Measurements from ENCODE around the gene CGNL1.
A peak's percentile ranks its signal among the peaks of the same experiment; 100 is the strongest.

The CGNL1 gene

DNA sequence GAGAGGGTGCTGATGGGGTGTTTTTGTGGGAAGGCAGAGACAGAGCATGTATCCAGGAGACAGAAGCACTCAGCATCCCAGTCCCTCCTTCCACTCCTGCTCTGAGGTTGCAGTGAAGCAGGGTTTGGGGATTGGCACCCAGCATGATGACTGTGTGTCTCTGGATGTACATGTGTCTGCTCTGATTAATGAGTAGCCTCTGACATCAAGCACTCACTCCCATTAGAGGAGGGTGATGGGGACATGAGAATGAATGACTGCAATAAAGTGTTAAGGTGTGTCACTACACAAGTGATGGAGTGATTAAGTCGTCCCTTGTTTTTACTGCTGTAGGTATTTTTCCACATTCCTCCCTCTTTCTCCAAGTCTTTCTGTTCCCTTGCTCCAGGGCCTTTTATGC, 205.8 kb downstream of the CGNL1 start:
- DNase-seq (ENCODE audit: low read depth in 2 of 2), result no peak
- H3K4me3 ChIP-seq (replicated peaks in 1 of 2; ENCODE audit: low read depth in 2 of 2, low read length in 2 of 2), result no peak overlapping the region
- TF ChIP-seq, protein P1, sequence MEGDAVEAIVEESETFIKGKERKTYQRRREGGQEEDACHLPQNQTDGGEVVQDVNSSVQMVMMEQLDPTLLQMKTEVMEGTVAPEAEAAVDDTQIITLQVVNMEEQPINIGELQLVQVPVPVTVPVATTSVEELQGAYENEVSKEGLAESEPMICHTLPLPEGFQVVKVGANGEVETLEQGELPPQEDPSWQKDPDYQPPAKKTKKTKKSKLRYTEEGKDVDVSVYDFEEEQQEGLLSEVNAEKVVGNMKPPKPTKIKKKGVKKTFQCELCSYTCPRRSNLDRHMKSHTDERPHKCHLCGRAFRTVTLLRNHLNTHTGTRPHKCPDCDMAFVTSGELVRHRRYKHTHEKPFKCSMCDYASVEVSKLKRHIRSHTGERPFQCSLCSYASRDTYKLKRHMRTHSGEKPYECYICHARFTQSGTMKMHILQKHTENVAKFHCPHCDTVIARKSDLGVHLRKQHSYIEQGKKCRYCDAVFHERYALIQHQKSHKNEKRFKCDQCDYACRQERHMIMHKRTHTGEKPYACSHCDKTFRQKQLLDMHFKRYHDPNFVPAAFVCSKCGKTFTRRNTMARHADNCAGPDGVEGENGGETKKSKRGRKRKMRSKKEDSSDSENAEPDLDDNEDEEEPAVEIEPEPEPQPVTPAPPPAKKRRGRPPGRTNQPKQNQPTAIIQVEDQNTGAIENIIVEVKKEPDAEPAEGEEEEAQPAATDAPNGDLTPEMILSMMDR (IDR thresholded peaks at IDR 0.05; ENCODE audit: low read depth, low read length), result no peak

DNA sequence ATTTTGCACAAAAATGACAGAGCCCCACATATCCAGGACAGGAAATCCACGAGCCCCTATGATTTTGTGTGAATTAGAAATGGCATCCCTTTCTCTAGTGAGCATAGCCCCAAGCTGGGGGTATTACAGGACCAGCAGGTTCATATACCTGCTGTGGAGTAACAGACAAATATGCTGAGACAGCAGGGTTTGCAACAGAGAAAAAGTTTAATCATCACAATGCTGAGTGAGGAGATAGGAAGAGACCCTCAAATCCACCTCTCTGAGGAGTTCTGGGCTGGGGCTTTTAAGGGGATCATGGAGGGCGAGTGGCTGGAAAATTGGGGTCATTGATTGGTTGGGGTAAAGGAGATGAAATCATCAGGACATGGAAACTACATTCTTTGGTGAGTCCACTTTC, 207.0 kb downstream of the CGNL1 start:
- no peak for DNase-seq (ENCODE audit: low read depth in 2 of 2)
- TF ChIP-seq, protein P1 (IDR thresholded peaks at IDR 0.05; ENCODE audit: low read depth, low read length), result no peak
- H3K4me3 ChIP-seq (replicated peaks in 1 of 2; ENCODE audit: low read depth in 2 of 2, low read length in 2 of 2), result no peak overlapping the region

DNA sequence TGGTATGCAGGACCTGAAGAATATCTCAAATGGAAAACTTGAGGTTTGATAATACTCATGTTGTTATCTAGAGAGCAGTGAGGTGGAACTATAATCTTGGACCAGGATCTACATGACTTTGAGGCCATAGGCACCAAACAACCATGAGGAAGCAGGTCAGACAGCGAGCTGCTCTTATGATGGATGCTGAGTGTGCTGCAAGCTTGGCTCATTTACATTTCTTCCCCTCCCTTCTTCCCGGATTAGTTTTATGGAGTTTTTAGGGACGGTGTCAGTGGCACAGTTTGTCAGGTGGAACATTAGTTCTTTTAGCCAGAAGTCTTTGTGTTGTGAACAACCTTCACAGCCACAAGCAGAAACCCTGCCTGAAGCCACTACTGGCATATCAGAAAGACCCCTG, 207.4 kb downstream of the CGNL1 start:
- no peak overlapping the region for H3K4me3 ChIP-seq (replicated peaks in 1 of 2; ENCODE audit: low read depth in 2 of 2, low read length in 2 of 2)
- TF ChIP-seq, protein P1 (IDR thresholded peaks at IDR 0.05; ENCODE audit: low read depth, low read length), result no peak
- no peak for DNase-seq (ENCODE audit: low read depth in 2 of 2)

DNA sequence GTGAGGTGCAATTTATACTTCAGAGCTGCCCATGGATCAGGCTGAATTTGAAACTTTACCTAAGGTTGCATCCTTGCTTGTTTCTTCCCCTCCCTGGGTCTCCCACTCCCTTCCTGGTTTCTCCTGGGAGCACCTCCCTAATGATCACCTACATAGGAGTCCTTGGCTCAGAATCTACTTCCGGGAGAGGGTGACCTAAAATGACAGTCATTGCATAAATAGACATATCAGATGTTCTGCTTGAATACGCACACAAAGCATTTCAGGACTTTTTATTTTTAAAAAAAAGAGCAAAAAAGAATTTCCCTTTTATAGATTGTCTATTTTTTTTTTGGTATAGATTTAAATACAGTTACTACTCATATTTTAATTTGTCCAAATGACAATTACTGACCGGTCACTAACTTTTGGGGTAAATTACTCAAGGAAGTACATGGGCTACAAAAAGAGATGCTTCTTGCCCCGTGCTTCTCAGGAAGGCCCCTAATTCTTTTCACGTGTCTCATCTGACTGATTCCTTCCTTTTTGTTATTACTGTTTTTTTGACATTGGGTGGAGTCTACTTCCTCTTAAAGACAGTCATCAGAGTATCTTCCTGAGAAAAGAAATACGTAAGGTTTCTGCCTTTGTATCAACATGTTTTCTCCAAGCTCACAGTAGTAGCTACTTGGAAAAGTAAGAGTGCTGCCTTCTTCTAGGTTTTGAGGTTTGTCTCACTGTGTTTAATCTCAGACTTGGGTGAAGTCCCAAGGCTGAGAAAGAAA, 210.5 kb downstream of the CGNL1 start:
- TF ChIP-seq, protein P1 (IDR thresholded peaks at IDR 0.05; ENCODE audit: low read depth, low read length), result no peak
- no peak overlapping the region for H3K4me3 ChIP-seq (replicated peaks in 1 of 2; ENCODE audit: low read depth in 2 of 2, low read length in 2 of 2)
- DNase-seq (ENCODE audit: low read depth in 2 of 2), result peak in 1 of 2 donors; percentile 71

DNA sequence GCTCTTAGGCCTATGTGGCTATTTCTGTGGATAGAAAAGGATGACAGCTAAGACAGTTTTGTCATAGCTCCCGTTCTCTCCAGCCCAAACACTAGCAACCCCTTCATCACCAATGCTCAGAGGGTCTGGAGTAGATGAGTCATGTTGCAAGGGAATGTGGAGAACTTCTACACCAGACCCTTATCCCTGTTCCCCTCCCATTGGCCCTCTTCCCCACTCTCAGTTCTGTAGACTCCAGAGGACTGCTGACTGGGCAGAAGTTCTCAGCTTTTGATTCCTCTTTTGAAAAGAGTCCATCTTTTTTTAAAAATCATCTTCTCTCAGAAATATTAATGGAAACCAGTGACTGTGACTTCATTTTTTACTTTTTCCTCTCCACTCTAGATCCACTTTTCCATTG, 213.0 kb downstream of the CGNL1 start:
- DNase-seq (ENCODE audit: low read depth in 2 of 2), result no peak
- H3K4me3 ChIP-seq (replicated peaks in 1 of 2; ENCODE audit: low read depth in 2 of 2, low read length in 2 of 2), result no peak overlapping the region
- TF ChIP-seq, protein P1 (IDR thresholded peaks at IDR 0.05; ENCODE audit: low read depth, low read length), result no peak

DNA sequence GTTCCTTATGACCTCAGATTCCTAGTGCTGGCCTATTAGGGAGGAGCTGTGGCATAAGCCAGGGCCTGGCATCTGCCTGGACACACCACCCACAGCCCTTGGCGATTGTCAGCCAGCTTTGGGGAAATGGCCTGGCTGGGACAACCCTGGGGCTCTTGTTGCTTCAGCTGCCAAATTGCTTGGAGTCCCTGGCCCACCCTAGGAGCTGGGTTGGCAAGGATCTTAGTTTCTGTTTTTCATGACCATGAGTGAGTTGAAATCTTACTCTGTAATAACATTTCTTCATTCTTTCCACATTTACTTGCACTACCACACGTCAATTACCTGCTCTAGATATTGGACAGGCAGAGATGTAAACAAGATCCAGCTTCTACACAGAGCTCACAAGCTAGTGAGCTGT, 213.4 kb downstream of the CGNL1 start:
- DNase-seq (ENCODE audit: low read depth in 2 of 2), result no peak
- TF ChIP-seq, protein P1 (IDR thresholded peaks at IDR 0.05; ENCODE audit: low read depth, low read length), result no peak
- H3K4me3 ChIP-seq (replicated peaks in 1 of 2; ENCODE audit: low read depth in 2 of 2, low read length in 2 of 2), result no peak overlapping the region

Measured in cardiac fibroblast (primary cell).